Measurements from ENCODE around the gene ECE1. TPM values are rescaled to one million over a fixed set of nuclear protein-coding genes. Genes with fewer than 3 reads are reported as not detected.
A peak's percentile ranks its signal among the peaks of the same experiment; 100 is the strongest.

ECE1 gene
- total RNA-seq, 1 experiment from 2014 or later, result 192 TPM

DNA sequence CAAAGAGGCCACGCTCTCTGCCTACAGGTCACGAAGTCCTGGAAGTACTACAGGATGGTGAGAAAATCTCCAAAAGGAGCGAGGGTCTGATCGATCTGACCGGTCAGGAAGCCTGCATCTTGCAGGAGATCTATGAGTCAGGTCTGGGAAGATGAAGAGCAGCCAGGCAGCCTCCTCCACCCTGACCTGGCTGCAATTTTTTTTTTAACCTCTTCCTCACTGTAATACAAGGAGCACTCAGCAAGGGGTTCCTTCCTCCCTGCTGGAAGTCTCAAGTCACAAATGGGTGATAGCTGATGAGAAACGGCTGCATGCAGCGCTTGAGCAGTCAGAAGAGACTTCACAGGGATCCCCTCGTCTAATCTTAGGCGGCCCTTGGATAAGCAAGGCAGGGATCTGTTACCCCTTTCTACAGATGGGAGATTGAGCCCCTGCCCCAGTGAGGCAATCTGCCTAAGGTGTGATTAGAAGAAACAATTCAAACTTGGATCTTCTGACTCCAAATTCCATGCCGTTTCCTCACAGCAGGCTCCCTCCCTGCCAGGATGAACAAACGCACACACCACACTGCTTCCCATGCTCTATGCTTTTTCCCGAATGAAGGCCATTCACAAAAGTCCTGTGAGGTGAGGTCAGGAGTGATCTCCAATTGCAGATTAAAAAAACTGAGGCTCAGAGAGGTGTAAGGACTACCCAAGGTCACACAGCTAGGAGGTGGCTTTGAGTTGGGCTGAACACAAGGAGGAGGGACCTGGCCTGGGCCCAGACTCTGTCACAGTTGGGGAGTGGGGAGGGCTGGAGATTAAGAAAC is 48.3 kb downstream of the ECE1 start:
- no peaks in the 10 kb centered on the region for H3K9me3 ChIP-seq (ENCODE audit: control insufficient read depth, insufficient read depth, low read depth, low read length)
- H3K27ac ChIP-seq (ENCODE audit: low read length), result peak overlapping the region; percentile 19; the same call in 1 of the 2 replicates
- ATAC-seq (no peak), DNase-seq (ENCODE audit: low read depth, low spot score) (no peak)
- no peak overlapping the region for H3K4me3 ChIP-seq (ENCODE audit: low read depth in 2 of 2, low read length in 2 of 2)
- intact Hi-C loops (cut with micrococcal nuclease; ENCODE audit: unreplicated experiment), result no loop called here
- no TSS peak for BruUV-seq (replicated peaks)
- H3K27me3 ChIP-seq (ENCODE audit: control insufficient read depth, insufficient read depth, low read length), result no peaks in the 10 kb centered on the region
- CTCF ChIA-PET, result no interaction called here
- 0 out of 2 replicates have a peak, but pooled peaks cover 9% of the 10 kb centered on the region for H3K4me1 ChIP-seq (ENCODE audit: control insufficient read depth, insufficient read depth, low read length)
- POLR2A ChIA-PET, result interaction anchor here (0.7 kb wide), 1 partner anchor 717 kb away, joined by 14 read pairs; no protein-coding TSS in a partner anchor
- no peaks in the 10 kb centered on the region for H3K36me3 ChIP-seq (ENCODE audit: control insufficient read depth, insufficient read depth, low read length)
- no peak for TF ChIP-seq SIN3A (IDR thresholded peaks at IDR 0.05; ENCODE audit: borderline replicate concordance, insufficient read depth, low read depth, low read length)
- in situ Hi-C loops (cut with HindIII; ENCODE audit: low pct_unique_long_range_greater_than_20kb, low sequenced_read_pairs), result loop anchor here (10.0 kb wide), 1 partner anchor 123 kb away; no protein-coding TSS in a partner anchor

- intact Hi-C loops (cut with micrococcal nuclease; ENCODE audit: unreplicated experiment) (no loop called here), in situ Hi-C loops (cut with HindIII; ENCODE audit: low pct_unique_long_range_greater_than_20kb, low sequenced_read_pairs) (loop anchor here (10.0 kb wide), 1 partner anchor 124 kb away; no protein-coding TSS in a partner anchor)
- ChIA-PET CTCF (interaction anchor here (0.6 kb wide), 1 partner anchor 142 kb away, joined by 7 read pairs; no protein-coding TSS in a partner anchor), POLR2A (no interaction called here)
- Histone ChIP-seq H3K36me3 (ENCODE audit: control insufficient read depth, insufficient read depth, low read length) (no peaks in the 10 kb centered on the region), H3K27me3 (ENCODE audit: control insufficient read depth, insufficient read depth, low read length) (no peaks in the 10 kb centered on the region), H3K4me1 (ENCODE audit: control insufficient read depth, insufficient read depth, low read length) (0 out of 2 replicates have a peak, but pooled peaks cover 9% of the 10 kb centered on the region), H3K4me3 (ENCODE audit: low read depth in 2 of 2, low read length in 2 of 2) (no peak overlapping the region), H3K9me3 (ENCODE audit: control insufficient read depth, insufficient read depth, low read depth, low read length) (no peaks in the 10 kb centered on the region), H3K27ac (ENCODE audit: low read length) (no peak overlapping the region)
- ATAC-seq, result no peak
- DNase-seq (ENCODE audit: low read depth, low spot score), result no peak
- TF ChIP-seq SIN3A (IDR thresholded peaks at IDR 0.05; ENCODE audit: borderline replicate concordance, insufficient read depth, low read depth, low read length) (no peak), TCF7L2 (IDR thresholded peaks at IDR 0.05; ENCODE audit: low read depth, low read length) (no peak), REST (IDR thresholded peaks at IDR 0.05; ENCODE audit: insufficient read depth in 1 of 2, low read depth in 2 of 2, low read length in 1 of 2) (no peak), POLR2AphosphoS5 (IDR thresholded peaks at IDR 0.05; ENCODE audit: low read depth, low read length) (no peak)
- TF ChIP-seq, protein P1, sequence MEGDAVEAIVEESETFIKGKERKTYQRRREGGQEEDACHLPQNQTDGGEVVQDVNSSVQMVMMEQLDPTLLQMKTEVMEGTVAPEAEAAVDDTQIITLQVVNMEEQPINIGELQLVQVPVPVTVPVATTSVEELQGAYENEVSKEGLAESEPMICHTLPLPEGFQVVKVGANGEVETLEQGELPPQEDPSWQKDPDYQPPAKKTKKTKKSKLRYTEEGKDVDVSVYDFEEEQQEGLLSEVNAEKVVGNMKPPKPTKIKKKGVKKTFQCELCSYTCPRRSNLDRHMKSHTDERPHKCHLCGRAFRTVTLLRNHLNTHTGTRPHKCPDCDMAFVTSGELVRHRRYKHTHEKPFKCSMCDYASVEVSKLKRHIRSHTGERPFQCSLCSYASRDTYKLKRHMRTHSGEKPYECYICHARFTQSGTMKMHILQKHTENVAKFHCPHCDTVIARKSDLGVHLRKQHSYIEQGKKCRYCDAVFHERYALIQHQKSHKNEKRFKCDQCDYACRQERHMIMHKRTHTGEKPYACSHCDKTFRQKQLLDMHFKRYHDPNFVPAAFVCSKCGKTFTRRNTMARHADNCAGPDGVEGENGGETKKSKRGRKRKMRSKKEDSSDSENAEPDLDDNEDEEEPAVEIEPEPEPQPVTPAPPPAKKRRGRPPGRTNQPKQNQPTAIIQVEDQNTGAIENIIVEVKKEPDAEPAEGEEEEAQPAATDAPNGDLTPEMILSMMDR (IDR thresholded peaks at IDR 0.05), result no peak
- BruUV-seq (replicated peaks), result no TSS peak
These were observed 49.6 kb downstream of the ECE1 start for GRCh38 chr1:21240706-21241105.

- Histone ChIP-seq H3K9me3 (ENCODE audit: control insufficient read depth, insufficient read depth, low read depth, low read length) (no peaks in the 10 kb centered on the region), H3K4me1 (ENCODE audit: control insufficient read depth, insufficient read depth, low read length) (0 out of 2 replicates have a peak, but pooled peaks cover 9% of the 10 kb centered on the region), H3K27me3 (ENCODE audit: control insufficient read depth, insufficient read depth, low read length) (no peaks in the 10 kb centered on the region), H3K4me3 (ENCODE audit: low read depth in 2 of 2, low read length in 2 of 2) (no peak overlapping the region), H3K27ac (ENCODE audit: low read length) (no peak overlapping the region), H3K36me3 (ENCODE audit: control insufficient read depth, insufficient read depth, low read length) (no peaks in the 10 kb centered on the region)
- in situ Hi-C loops (cut with HindIII; ENCODE audit: low pct_unique_long_range_greater_than_20kb, low sequenced_read_pairs) (no loop called here), intact Hi-C loops (cut with micrococcal nuclease; ENCODE audit: unreplicated experiment) (no loop called here)
- DNase-seq (ENCODE audit: low read depth, low spot score), result no peak
- ChIA-PET CTCF (interaction anchor here (1.3 kb wide), 1 partner anchor 16 kb away, joined by 3 read pairs; no protein-coding TSS in a partner anchor), POLR2A (no interaction called here)
- ATAC-seq, result no peak
- BruUV-seq (replicated peaks), result TSS peak; percentile 49
- no peak for TF ChIP-seq SIN3A (IDR thresholded peaks at IDR 0.05; ENCODE audit: borderline replicate concordance, insufficient read depth, low read depth, low read length)
- TF ChIP-seq, protein P1 (IDR thresholded peaks at IDR 0.05), result no peak
These were observed 51.0 kb downstream of the ECE1 start for GRCh38 chr1:21239221-21239620.
